NCI-H226 (cell line): Measurements from ENCODE around the gene ERCC1.
"Not testable (repeated sequence)": the region's sequence is repeated elsewhere in the genome, so short reads cannot be mapped to it uniquely, and the experiment has no call there.

ENCODE experiments used
- DNase-seq: peaks from one replicate; pipeline ENCODE4 v3.0.0-alpha.2; 2015

ERCC1 gene

DNA sequence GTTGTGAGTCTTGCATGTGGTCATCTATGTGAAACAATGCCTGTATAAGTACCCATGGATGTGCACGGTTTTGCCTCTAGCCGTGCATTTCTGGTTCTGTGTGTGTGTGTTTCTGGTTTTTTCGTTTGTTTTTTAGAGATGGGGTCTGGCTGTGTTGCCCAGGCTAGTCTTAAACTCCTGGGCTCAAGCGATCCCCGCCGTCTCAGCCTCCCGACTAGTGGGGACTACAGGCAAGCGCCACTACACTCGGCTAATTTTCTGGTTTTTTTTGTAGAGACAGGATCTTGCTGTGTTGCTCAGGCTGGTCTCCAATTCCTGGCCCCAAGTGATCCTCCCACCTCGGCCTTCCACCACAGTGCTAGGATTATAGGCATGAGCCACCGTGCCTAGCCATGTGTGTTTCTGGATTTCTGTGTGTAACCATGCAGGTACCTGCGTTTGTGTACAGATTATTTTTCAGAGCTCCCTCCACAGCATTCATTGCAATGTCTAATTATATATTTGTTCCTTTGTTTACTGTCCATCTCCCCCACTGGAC lies 28.2 kb upstream of the ERCC1 start:
- no peak for DNase-seq

DNA sequence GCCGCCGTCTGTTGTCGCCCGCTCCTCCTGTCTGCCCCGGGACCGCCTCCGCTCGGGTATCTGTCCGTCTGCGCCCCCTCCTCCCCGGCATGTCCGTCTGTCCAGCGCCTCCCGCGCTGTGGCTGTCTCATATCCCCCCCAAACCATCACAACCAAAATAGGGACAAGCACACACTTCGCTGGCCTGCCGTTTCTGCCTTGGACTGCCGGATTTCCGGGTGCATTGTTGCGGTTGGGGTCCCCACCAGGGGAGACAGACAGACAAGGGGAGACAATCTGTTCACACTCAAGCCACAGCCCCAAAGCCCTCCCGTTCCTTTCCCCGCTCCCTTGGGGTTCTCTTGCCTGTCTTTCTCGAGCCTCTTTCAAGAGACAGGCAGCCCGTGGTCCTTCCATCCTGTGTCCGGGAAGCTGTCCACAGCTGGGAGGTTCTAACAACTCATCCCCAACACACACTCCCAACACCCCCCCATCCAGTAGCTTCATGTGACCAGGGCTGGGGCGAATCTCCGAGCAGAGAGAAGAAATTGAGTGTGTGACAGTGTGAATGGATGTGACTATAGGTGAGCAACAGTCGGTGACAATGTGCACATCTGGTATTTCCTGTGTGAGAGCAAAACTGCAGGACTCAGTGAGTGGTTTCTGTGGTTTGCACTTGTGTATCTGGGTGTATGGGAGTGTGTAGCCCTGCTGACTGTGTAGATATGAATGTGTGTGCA lies 27.6 kb upstream of the ERCC1 start:
- no peak for DNase-seq

DNA sequence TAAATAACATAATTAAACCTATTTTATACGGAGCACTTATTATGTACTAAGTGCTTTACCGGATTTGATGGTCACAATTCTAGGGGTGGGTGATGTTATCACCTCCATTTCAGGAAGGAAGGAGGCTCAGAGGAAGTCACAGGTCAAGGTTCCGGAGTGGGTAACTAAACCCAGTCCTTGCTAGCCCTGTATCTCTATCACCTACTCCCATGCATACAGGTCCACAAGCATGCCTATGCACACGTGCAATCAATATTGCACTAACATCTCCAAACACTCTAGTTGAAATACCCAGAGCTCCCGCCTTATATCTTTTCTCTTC lies 26.3 kb upstream of the ERCC1 start:
- no peak for DNase-seq

DNA sequence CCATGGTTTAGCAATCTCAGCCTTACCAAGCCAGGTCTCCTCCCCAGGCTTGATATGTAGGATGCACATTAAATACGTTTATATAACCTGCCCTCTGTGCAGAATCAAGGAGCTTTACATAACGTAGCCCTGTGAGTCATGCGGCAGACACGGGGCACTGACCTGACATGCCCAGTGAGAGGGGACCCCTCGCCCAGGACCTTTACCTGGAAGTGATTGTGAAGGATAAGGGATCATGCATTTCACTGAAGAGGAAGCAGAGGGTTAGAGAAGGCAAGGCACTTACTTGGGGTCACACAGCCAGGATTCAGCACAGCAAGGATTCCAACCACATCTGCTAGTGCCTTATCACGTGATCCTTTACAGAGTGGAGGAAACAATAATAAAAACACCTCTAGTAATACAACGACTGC lies 25.2 kb upstream of the ERCC1 start:
- peak; percentile 66 for DNase-seq

DNA sequence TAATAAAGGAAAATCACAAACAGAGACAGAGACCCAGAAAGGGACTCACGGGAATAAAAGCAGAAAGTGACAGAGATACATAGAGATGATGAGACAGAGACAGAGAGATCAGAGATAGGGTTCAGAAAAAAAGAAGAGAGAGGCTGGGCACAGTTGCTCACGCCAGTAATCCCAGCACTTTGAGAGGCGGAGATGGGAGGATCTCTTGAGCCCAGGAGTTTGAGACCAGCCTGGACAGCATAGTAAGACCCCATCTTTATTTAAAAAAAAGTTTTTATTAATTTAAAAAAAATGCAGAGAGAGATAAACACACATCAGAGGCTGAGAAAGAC lies 24.7 kb upstream of the ERCC1 start:
- DNase-seq = no peak

DNA sequence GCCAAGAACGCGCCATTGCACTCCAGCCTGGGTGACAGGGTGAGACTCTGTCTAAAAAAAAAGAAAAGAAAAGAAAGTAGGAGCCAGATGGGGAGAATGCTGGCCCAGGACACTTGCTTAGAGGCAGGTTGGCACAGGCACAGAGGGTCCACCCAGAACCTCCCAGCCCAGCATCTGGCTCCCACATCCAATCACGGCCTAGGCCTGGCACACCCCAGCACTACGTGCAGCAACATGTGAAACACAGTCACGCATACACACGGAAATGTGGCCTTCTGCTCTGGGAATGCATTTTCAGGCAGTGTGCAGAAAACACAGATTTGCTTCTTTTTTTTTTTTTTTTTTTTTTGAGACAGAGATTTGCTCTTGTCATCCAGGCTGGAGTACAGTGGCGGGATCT lies 23.2 kb upstream of the ERCC1 start:
- DNase-seq = no peak

DNA sequence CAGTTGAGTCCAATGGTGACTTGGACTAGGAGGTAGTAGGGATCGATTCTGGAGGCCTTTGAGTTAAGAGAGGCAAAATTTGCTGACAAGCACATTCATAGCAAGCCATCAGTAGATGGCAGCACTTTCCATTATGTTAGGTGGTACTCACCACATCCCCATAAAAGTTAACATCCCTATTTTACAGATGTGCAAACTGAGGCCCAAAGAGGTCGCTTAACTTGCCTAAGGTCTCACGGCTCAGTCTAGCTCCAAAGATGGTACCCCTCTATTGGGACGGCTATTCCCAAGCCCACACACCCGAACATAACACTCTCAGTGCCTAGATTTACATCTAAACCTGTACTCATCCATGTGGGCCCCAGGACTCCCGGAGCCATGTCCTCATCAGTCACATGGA lies 22.6 kb upstream of the ERCC1 start:
- DNase-seq = no peak

DNA sequence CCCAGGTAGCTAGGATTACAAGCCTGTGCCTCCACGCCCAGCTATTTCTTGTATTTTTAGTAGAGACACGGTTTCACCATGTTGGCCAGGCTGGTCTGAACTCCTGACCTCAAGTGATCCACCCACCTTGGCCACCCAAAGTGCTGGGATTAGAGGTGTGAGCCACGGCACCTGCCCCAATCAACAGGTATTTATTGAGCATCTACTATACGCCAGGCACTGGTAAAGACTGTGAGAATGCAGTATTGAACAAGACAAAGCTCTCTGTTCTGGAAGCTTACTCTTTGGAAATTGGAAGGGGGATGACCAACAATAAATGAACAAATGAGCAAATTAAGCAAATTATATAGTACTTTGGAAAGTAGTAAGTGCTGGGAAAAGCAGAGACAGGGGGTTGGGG lies 21.4 kb upstream of the ERCC1 start:
- DNase-seq = no peak

DNA sequence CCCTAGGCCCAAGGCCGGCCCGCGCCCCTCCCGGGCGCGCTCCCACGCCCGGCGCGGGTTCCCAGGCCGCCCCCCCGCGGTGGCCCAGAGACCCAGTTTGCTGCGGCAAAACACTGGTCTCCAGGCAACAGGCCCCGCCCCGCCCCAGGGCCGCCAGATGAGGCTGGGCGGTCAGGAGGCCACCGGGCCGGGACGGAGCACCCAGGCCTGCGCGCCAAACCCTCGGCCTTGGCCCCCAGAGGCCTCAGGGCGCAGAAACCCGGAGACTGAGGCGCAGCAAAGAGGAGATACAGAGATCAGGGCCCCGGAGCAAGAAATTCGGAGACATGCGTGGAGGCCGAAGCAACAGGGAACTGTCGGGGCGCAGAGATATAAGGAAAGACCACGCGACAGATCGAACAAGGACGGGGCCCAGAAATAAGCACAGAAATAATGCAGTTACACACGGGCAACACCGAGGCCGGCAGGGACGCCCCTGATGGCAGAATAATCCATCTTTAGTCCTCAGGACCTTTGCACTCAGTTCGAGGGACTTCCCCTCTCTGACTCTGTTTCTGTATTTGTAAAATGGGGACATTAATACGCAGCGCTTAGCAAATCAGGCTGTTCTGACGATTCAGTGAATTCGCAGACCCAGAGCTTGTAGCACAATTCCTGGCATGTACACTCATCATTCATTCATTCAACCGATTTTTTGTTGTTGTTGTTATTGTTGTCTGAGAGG lies 20.8 kb upstream of the ERCC1 start:
- DNase-seq = peak; percentile 67

DNA sequence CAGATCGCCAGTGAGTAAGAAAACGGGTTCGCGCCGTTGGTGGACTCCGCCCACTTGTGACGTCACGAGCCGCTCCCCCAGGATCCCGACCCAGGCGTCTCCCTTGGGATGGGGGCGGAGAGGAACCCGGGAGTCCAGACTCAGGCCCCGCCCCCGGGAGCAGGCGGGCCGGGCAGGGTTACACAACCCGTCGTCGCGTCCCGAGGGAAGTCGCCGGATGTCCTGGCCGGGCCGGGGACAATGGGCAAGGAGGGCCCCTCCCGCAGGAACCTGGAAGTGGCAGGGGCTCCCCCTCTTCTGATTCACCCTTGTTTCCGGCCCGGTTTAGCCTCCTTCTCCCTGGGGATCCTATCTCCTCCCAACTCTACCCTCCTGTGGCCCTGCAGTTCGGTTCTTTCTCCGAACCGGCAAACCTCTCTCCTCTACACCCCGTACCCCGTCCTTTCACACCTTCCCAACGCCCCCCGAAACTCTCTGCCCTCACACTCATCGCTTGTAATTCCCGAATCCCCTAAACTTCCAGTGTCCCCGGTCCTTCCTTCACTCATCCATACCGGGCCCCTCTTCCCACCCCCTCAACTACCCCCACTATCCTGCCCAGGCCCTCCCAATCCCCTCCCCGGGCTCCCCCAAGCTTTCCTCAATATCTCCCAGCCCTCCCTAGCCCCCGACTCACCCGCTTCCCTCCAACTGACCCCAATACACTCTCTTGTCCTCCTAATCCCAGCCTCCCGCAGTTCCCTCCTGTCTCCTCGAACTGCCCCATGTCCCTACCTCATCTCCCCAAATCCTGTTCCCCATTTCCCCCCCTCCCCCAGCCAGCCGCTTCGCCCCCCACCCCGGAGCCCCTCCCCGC lies 20.0 kb upstream of the ERCC1 start:
- peak; percentile 82 for DNase-seq

DNA sequence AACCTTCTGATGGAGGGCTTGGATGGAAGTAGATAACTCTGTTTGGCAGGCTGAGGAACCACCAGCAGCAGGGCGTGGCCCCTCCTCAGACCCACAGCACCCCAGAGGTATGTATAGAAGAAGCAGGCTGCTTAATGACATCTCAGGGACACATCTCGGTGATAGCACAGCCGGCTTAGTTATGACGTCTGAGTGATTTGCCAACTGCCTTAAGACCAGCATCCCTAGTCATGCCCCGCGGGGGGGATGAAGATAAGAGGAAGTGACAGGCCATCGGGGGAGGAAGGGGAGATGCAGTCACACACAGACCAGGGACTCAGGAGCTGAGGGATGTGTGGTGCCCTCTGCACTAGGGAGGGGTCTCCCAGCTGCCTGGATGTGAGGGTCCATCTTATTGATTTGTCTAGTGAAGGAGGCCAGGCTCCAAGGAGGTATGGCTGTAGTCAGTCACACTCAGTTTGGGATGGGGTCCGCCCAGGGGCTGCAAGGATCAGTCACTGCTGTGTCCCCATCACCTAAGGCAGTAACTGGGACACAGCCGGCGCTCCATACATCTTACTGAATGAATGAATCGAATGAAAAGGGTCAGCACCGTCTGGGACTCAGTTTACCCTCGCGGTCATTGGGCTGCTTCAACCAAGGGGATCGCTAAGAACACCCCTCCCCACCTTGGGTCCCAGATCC lies 19.2 kb upstream of the ERCC1 start:
- DNase-seq = no peak

DNA sequence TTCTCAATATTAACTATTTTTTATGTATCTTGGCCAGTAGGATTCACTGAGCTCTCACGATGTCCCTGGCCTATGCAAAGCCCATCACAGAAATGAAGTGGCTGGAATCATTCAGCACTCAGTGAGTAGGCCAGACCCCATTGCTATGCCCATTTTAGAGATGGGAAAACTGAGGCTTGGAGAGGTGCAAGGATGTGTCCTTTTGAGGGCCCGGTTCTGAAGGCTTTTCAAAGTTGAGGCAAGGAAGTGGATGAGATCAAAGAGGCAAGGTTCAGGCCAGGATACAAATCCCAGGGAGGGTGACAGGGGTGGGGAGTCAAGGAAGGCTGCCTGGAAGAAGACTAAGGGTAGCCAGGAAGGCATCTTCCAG lies 18.7 kb upstream of the ERCC1 start:
- DNase-seq = no peak

DNA sequence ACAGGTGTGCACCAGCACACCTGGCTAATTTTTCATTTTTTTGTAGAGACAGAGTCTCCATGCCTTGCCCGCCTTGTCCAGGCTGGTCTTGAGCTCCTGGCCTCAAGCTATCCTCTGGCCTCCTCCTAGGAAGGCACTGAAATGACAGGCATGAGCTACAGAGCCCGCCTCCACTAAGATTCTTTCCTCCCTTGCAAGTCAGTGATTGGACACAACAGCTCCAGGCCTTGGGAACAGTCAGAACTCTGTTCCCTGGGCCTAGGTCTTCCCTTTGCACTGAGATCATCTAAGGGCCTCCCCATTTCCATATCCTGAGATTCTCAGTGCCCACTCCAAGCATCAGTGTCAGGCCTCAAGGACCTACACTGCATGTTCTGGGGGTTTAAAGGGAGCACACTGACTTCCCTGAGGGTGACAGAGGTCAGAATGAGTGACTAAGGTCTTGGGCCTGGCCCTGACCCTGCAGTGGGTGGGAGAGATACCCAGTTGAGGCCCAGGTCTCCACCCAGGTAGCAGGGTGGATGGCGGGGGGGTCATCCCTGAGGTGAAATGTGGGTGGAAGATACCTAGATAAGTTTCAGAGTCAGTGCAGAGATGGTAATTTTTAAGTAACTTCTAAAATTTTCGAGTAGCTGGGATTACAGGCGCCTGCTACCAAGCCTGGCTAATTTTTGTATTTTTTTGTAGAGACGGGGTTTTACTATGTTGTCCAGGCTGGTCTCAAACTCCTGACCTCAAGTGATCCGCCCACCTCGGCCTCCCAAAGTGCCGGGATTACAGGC lies 17.3 kb upstream of the ERCC1 start:
- peak; percentile 61 for DNase-seq

DNA sequence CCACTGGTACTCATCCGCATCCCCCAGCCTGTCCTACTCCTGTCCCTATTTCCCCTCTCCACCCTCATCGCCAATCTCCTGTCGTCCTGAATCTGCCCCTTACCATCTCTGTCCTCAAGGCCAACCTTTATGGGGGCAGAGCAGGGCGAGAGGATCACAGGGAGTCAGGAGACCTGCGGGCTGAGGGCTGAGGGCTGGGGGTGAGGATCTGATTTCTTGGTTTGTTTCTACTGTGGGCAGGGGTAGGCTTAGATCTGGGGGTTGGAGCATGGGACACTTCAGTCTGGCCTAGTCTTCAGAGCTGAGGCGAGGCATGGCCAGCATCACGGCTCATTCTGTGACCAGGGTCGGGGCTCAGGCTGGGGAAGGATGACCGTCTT lies 16.5 kb upstream of the ERCC1 start:
- no peak for DNase-seq

DNA sequence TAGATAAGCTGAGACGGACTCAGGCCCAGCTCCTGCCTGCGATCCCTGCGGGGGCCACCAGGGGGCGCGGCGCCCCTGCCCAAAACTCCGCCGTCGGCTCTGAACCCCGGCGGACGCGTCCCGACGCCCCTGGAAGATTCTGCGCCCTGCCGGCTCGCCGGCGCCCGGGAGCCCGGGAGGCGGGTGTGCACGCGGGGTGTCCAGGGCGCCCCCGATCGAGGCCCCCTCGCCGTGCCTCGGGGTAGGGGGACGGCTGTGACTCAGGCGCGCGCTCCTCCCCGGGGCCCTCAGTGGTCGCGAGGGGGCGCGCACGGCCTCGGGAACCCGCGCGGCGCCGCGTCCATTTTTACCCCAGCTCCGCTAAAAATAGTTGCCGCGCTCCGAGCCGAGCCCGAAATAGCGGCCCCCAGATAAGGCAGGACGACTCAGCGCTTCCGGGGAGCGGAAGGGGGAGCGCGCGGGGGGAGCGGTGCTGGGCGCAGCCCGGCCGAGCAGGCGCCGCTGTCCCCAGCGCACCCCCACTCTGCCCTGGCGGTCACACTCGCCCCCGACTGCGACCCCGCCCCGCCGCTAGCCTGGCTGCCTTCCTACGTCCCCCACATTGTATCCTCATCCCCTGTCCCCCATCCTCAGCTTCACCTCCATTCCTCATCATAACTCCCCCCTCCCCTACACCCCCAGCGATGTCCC lies 16.0 kb upstream of the ERCC1 start:
- peak; percentile 78 for DNase-seq

DNA sequence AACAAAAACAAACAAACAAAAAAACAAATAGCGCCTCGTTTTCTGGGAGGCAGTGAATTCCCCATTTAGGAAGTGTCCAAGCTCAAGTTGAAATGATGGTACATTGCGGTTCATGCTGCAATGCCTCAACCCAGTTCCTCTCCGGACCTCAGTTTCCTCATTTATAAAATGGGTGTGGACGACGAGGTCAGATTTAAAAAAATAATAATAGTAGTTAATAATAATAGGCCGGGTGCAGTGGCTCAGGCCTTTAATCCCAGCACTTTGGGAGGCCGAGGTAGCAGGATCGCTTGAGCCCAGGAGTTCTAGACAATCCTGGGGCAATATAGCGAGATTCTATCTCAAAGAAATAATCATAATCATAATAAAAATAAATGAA lies 15.5 kb upstream of the ERCC1 start:
- no peak for DNase-seq

DNA sequence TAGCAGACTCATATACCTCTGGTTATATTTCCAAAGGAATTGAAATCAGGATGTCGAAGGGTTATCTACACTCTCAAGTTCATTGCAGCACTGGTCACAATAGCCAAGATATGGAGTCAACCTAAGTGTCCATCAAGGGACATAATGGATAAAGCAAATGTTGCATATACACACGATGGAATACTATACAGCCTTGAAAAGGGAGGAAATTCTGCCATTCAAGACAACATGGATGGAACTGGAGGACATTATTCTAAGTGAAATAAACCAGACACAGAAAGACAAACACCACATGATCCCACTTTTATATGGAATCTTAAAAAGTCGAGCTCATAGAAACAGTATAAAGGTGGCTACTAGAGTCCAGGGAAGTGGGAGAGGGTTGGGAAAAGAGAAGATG lies 13.6 kb upstream of the ERCC1 start:
- no peak for DNase-seq

DNA sequence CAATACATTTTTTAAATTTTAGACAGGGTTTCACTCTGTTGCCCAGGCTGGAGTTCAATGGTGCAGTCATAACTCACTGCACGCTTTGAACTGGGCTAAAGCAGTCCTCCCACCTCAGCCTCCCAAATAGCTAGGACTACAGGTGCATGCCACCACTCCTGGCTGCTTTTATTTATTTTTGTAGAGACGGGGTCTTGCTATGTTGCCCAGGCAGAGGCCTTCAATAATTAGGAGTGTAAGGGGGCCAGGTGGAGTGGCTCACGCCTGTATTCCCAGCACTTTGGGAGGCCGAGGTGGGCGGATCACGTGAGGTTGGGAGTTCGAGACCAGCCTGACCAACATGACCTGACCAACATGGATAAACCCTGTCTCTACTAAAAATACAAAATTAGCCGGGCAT lies 8.8 kb upstream of the ERCC1 start:
- not testable (repeated sequence) for DNase-seq

DNA sequence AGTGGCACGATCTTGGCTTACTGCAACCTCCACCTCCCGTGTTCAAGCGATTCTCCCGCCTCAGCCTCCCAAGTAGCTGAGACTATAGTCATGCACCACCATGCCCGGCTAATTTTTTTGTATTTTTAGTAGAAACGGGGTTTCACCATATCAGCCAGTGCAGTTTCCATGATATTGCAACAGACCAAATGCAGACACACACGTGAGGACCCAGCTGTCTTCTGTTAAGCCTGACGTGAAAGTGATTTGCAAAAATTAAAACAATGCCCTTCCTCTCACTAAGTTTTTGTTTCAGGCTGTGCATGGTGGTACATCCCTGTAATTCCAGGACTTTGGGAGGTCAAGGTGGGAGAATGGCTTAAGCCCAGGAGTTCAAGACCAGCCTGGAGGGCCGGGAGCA lies 7.3 kb upstream of the ERCC1 start:
- not testable (repeated sequence) for DNase-seq

DNA sequence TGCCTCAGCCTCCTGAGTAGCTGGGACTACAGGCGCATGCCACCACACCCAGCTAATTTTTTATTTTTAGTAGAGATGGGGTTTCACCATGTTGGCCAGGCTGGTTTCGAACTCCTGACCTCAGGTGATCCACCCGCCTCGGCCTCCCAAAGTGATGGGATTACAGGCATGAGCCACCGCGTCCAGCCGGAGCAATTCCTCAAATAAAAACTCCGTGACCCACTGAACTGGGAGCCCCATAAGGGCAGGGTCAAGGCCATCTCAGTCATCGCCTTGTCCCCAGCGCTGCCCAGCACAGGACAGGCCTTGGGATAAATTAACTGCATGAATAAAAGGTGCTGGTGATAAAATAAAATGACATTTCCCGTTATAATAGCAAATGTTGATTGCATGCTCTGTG lies 6.2 kb upstream of the ERCC1 start:
- not testable (repeated sequence) for DNase-seq

DNA sequence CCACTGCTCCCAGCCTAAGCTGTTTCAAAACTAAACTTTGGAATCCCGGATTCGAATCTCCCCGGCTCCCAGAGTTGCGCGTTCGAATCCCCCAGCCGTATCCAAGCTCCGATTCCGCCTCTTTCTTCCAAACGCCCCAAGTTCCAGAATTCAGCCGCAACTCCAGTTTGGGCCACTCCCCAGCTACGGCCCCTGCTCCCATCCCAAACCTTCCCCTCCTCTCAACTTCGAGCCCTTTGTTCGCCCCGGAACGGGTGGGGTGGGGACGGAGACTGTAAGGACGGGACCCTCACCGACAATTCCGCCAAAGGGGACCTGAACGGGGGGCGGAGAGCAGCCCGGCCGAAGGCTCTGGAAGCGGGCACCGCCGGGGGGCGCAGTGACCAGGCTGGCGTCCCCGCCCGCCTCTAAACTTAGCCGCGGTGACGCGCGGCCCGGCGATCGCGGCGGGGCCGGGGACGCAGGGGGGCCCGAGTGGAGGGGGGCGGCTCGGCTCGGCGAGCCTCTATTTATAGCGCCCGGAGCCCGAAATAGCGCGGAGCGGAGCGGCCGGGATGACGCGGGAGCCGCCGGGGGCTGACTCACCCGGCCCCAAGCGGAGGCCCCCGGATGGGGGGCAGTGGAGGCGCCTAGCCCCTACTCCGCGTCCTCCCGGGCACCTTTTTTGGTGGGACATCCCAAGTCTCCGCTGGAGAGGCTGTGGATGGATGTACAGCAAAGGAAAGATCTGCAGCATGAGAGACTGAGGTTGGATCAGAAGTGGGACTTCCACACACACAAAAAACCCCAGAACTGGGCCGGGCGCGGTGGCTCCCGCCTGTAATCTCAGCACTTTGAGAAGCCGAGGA lies 4.9 kb upstream of the ERCC1 start:
- no peak for DNase-seq
